ENCODE measurements around the gene KCNJ11.
A peak's percentile ranks its signal among the peaks of the same experiment; 100 is the strongest.

KCNJ11 gene

DNA sequence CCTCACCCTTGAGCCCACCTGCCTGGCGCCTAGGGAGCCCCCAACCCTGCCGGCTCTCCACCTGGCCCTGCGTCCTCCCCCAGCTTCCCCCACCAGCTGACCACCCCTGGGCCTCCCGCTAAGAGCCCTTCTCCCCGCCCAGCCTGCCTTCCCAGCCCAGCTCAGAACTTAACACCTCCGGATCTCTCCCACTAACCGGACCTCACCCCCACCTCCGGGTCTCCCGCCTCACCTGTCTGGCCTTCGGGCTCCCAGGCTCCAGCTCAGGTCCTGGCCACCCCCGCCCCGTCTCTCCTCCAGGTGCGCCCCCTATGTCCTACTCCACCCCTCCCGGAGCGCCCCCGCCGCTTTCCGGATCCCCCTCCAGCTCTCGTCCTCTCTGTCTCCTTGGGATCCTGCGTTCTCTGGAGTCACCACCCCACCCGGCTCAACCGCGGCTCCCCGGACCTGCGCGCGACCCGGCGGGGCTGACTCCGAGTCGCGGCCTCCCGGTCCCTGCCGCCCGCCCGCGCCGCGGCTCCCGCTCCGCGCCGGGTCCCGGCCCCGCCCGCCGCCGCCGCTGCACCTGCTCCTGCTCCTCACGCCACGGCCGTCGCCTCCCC is at the start of gene KCNJ11:
TSS of gene KCNJ11 (minus strand) at position 51 of the 602 bp plus-strand sequence. CDS start 568 bp downstream, outside the sequence.
- no peak for DNase-seq

DNA sequence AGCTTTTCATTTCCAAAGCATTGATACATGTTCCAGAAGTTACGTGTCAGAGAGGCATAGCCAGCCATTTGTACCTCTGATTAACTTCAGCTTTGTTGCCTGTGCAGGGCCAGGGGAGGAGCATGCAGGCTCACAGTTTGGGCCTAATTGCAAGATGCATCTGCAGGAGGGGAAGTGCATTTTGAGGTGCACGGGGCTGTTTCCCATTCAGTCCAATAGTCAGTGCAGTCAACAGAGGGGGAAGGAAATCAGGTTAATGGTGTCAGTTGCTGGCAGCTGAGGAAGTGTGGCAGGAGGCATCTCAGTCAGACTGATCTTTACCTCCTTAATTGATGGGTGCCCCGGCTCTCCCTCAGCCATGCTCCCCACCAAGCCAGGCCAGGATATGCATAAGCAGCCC is 48.9 kb upstream of the KCNJ11 start:
- DNase-seq, result no peak

DNA sequence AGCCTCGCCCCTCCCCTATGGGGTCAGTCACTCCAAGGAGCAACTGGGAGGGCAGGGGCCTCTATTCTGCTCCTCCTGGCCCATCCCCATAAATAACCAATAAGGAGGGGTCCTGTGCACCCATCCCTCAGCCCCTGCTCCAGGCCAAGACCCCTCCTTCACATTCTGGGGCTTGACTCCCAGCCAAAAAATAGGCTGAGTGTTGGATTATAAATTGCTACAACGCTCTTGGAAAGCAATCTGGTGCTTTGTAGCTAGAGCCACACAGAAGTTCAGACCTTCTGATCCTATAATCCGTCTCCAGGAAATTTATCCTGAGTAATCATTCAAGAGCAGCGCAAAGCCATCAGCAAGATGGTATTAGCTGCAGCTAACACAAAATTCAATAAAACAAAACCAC is 45.6 kb upstream of the KCNJ11 start:
- DNase-seq, result no peak

- DNase-seq, result no peak
These were observed 43.5 kb upstream of the KCNJ11 start for GRCh38 chr11:17432002-17432401.

DNA sequence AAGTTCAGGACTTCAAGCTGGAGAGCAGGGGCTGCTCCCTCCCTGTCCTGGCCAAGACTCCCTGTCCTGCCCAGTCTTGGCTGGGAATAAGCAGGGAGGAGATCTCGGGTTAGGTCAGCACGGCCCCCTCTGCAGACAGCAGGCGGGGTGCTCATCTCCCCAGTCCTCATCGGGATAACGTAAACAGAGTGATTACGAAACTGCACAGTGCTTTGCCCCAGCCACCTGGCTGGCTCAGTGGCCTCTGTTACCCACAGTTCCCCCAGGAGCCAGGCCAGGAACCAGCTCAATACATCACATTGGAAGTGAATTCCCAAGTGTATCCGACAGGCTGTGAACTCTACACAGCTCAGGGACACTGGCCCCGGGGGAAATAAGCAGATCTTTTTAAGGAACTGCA is 42.7 kb upstream of the KCNJ11 start:
- DNase-seq, result no peak

GRCh38 chr11:17430616-17431015 is 42.2 kb upstream of the KCNJ11 start:
- DNase-seq, result no peak

GRCh38 chr11:17428925-17429324 is 40.5 kb upstream of the KCNJ11 start:
- no peak for DNase-seq

- DNase-seq, result no peak
These were observed 39.8 kb upstream of the KCNJ11 start for GRCh38 chr11:17428261-17428660.

DNA sequence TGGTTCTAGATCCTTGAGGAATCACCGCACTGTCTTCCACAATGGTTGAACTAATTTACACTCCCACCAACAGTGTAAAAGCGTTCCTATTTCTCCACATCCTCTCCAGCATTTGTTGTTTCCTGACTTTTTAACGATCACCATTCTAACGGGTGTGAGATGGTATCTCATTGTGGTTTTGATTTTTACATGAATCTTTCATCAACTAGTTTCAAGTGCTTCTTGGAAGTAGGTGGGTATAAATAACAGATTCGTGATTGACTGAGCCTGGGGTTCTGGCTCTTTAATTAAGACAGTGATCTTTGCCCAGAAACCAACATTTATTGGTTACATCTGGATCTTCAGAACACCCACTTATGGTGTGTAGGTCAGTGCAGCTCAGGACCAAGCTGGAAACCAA is 37.8 kb upstream of the KCNJ11 start:
- peak; percentile 43 for DNase-seq

- DNase-seq, result no peak
These were observed 35.3 kb upstream of the KCNJ11 start for GRCh38 chr11:17423533-17424310.

DNA sequence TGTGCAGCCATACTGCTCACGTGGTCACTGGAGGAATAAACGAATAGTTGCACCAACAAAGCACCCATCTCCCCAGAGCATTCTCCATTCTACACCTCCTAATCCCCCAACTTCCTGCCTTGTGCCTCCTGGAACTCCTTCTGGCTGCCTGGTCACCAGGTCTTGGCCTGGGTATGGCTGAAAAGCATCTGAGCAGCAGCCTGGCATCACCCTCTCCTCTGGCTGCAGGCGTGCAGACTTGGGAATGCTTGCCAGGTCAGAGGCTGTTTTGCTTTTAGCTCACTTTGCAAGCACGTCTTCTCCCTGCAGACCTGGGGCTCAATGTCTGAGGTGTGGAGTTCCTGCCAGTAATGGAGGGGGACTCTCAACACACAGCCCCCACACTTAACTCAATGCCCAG is 33.3 kb upstream of the KCNJ11 start:
- DNase-seq, result no peak

- DNase-seq, result no peak
These were observed 30.1 kb upstream of the KCNJ11 start for GRCh38 chr11:17418444-17419081.

DNA sequence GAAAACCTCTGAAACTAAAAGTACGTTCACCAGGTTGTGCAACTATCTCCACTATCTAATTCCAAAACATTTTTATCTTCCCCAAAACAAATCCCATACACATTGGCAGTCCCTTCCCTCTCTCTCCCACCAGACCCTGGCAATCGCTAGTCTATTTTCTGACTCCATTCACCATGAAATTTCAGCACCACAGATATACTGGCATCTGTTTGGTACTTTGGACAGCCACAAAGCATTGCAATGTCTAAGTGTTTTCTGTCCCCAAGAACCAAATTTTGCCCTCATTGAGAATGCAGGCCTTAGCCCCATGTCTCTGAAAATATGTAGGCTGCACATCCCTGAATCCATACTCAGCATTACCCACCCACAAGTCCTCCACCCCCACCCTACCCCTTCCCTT is 28.0 kb upstream of the KCNJ11 start:
- DNase-seq, result no peak

- no peak for DNase-seq
These were observed 27.2 kb upstream of the KCNJ11 start for GRCh38 chr11:17415523-17416104.

DNA sequence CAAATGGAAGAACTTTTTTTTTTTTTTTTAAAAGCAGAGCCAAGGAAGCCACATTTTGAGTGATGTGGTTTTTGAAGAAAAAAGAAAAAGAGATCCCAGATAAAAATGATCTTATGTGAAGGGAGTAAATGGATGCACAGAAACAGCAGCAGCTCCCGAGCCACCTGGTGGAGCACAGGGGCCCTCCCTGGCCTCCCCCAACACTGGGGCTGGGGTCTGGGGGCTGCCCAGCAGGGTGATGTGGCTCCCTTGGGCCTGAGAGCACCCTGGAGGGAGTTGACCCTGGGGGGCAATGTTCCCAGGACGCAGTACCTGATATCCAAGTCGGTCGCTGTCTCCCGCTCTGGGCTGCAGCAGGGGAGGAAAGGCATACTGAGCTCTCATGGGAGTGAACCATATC is 26.5 kb upstream of the KCNJ11 start:
- no peak for DNase-seq

DNA sequence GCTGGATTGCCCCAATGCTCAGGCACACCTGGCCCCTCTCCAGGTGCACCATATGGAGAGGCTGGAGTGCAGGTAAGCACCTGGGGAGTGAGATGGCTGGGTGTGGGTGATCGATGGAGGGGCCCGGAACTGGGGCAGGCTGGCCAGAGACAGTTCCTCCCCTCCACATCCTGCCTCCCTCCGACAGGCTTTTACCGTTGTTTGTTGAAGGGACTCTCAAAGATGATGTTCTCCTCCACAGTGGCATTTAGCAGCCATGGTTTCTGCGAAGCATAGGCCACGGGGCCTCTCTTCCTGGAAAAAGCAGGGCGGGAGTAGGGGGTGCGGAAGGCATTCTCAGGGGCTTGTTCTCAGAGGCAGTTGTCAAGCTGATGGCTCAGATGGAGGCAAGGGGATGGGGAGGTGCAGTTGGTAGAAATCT is 25.9 kb upstream of the KCNJ11 start:
- no peak for DNase-seq

- DNase-seq, result no peak
These were observed 25.2 kb upstream of the KCNJ11 start for GRCh38 chr11:17413414-17414316.

- DNase-seq, result peak; percentile 31
These were observed 24.2 kb upstream of the KCNJ11 start for GRCh38 chr11:17412488-17413180.

DNA sequence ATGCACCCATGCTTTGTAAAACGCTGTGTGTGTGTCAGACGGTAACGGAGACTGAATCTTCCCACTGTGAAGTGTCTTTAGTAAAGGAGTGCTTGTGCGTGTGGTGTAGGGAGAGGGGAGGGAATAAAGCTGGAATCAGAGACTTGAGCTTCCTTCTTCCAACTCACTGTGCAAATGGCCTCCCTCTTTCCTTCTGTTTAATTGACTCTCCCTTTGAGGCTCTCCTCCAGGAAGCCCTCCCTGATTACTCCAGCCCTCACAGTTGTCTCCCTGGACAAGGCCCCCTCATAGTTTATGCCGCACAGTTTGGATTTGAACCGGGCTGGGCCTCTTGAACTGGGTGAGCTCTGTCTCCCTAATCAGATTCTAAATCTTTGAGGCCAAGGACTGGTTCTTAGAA is 23.0 kb upstream of the KCNJ11 start:
- no peak for DNase-seq

- DNase-seq, result no peak
These were observed 22.3 kb upstream of the KCNJ11 start for GRCh38 chr11:17410606-17411379.

DNA sequence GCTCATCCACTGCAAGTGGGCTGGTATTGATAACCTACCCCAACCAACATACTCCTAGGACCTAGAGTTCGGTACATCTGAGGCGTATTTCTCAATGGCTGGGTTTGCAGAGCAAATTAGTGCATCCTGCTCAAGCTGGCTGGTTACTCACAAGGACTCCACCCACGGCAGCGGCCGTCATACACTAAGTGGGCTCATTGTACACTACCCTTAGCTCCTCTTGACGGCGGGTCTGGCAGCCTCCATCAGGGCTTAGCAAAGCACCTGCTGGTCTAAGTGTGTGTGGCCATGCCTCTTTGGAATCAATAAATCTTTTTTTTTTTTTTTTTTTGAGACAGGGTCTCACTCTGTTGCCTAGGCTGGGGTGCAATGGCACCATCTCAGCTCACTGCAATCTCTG is 20.2 kb upstream of the KCNJ11 start:
- no peak for DNase-seq
